GM03348 (cell line): Measurements from ENCODE around the gene SLC36A2.
"Not testable (repeated sequence)": the region's sequence is repeated elsewhere in the genome, so short reads cannot be mapped to it uniquely, and the experiment has no call there.

ENCODE experiments used
- DNase-seq: peaks from one replicate; pipeline ENCODE4 v3.0.0; 2012; ENCODE audit warnings: low spot score

Gene SLC36A2

GRCh38 chr5:151347369-151347768 lies at the start of gene SLC36A2:
Gene SLC36A2, minus strand, starts transcription at chr5:151347559. Its CDS starts 99 bp downstream, at chr5:151347460.
- no peak for DNase-seq

GRCh38 chr5:151388960-151389359 lies 41.6 kb upstream of the SLC36A2 start:
- no peak for DNase-seq

GRCh38 chr5:151384106-151384505 lies 36.7 kb upstream of the SLC36A2 start:
- DNase-seq = no peak

DNA sequence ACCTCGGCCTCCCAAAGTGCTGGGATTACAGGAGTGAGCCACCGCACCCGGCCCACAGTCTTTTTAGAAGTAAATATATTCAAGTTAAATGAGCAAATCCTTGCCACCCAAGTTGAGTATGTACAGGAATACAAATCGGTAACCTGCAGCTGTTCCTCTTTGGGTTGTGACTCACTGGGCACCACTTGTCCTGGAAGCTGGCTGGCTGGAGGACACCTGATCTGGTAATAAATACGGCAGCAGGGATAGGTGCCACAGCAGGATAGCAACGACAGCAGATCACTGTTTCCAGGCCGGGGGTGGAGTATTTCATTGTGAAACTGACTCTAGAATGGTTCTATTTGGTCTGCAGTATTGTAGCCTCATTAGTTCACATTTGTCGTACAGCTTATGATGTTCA lies 35.7 kb upstream of the SLC36A2 start:
- DNase-seq = no peak

DNA sequence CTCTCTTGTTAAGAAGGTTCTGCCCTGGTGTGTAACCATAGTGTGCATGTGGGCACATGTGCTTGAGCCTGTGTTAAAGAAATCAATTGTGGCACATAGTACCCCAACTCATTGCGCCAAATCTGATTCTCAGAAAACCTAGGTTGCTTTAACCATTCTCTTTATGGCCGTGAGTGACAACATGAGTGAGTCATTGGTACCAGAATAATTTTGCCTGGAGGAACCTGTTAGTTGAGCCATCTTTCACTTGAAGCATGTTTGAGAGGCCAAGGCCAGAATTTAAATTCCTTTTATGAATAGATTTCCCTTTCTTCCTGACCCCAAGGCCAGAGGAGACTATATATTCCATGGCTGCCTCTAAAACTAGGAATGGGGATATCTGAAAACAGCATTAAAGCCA lies 35.2 kb upstream of the SLC36A2 start:
- no peak for DNase-seq

DNA sequence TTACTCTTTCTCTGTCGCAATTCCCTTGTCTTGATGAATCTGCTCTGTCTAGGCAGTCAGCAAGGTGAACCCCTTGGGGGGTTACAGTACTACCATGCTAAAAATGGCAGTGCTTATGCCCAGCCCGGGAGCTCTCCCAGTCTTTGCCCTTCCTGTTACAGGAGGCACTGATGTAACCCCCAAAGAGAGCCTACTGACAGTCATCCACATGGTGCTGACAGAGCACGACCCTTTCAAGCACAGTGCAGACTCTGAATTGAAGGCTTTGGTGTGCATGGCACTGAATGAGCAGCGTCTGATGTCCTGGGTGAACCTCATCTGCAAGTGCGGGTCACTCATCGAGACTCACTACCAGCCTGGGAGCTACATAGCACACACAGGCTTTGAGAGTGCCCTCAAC lies 34.5 kb upstream of the SLC36A2 start:
- no peak for DNase-seq

DNA sequence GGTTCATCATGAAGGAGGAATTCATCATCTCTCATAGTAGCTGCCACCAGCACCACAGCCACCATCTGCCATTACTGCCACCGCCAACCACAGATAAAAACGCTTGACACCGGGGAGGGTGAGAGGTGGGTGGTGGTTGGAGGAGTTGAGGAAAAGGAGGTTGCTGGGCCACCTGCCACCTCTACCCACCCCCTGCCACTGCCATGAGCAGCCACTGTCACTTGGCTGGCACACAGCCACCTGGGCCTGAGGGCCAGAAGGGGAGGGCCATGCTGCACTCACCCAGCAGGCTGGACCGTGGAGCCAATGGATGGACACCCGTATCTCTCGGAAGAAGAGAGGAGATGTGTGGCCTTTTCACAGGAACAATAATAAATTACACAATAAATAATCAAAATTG lies 31.3 kb upstream of the SLC36A2 start:
- no peak for DNase-seq

- no peak for DNase-seq
Observed at GRCh38 chr5:151374539-151374938, 27.2 kb upstream of the SLC36A2 start.

DNA sequence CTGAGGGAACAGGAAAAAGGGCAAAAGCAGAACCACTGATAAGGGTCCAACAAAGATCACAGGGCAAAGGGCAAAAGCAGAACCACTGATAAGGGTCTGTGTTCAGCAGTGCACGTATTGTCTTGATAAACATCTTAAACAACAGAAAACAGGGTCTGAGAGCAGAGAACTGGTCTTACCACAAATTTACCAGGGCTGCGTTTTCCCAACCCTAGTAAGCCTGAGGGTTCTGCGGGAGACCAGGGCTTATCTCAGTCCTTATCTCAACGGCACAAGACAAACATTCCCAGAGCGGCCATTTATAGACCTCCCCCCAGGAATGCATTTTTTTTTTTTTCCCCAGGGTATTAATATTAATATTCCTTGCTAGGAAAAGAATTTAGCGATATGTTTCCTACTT lies 19.7 kb upstream of the SLC36A2 start:
- DNase-seq = not testable (repeated sequence)

DNA sequence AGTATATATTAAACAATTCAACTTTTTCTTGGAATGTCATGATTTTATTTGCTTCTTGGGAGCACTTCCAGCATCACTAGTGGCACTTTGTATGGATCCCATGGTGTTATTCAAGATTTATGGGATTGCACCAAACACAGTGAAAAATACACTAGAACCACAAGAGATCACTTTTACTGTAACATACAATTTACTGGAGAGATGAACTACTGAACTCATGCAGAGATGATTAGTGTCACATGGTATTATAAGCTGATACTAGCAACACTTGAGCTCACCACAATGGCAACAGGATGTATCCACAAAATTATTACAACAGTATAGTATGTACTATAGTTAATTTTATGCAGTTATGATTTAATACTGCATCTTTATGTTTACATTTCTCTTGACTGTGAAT lies 16.3 kb upstream of the SLC36A2 start:
- DNase-seq = no peak

DNA sequence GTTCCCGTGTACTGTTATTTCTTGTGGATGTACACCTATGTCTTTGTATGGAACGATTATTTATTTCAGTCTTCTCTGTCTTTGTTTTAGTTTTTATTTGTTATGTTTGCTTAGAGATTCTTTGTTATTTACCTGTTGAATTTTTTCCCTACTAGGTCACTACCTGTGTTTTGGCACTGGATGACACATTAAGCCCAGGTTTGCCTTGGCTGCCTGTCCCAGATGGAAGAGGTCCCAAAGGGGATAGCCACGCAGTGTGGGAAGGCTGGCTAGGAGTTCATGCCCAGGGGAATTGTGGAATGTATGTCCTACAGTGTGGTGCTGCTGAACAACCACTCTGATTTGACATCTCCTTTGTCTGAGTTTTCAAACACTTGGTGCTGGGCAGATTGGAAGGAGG lies 15.6 kb upstream of the SLC36A2 start:
- no peak for DNase-seq

DNA sequence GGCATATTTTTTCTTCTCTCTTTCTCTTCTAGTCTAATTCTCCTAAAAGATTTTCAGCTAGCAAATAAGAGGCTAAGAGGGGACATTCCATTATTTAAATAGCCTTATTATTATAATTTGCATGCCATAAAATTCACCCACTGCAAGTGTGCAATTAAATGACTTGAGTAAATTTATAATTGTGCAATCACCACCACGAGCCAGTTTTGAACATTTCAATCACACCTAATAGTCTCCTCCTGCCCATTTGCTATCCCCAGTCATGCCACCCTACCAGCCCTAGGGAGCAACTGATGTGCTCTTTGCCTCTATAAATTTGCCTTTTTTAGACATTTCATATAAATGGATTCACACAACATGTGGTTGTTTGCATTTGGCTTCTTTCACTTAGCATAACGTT lies 12.0 kb upstream of the SLC36A2 start:
- no peak for DNase-seq

GRCh38 chr5:151357792-151358191 lies 10.4 kb upstream of the SLC36A2 start:
- DNase-seq = no peak

GRCh38 chr5:151357097-151357496 lies 9.7 kb upstream of the SLC36A2 start:
- no peak for DNase-seq

GRCh38 chr5:151351671-151352070 lies 4.3 kb upstream of the SLC36A2 start:
- DNase-seq = no peak

DNA sequence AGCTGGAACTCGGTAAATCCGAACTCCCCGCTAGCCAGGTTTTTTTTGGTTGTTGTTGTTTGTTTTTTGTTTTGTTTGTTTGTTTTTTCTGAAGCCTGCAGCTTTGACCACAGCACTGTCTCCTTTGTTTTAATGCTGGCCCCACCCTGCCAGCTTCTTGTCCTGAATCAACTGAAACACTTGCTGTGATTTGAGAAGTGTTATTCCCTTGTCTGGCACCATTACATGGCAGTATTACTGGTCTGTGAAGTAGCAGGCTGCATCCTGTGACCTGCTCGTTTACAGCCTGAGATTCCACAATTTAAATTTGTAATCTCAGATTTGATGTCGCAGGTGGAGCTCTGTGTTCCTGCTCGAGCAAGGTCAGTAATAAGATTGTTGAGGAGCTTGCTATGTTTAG lies 1.4 kb upstream of the SLC36A2 start:
- no peak for DNase-seq

GRCh38 chr5:151345808-151346478 lies 1.4 kb downstream of the SLC36A2 start:
- DNase-seq = peak; percentile 35

- DNase-seq = no peak
Observed at GRCh38 chr5:151345187-151345807, 2.1 kb downstream of the SLC36A2 start.

DNA sequence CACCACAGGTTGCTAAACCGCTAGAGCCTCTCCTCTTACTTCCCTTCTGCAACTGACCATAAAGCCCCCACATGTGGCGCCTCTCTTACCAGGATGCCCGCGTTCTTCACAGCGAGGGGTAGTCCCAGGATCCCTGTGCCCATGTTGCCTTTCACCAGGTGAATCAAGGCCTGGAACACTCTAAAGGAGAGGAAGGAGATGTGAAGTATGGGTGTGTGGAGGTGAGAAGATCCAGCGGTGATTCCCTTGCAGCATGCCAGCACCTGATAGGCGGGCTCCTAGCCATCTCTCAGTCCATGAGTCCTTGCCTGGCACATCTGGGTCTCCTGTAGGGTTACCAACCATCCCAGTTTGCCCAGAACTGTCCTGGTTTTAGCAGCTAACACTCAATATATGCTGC lies 3.3 kb downstream of the SLC36A2 start:
- DNase-seq = no peak

DNA sequence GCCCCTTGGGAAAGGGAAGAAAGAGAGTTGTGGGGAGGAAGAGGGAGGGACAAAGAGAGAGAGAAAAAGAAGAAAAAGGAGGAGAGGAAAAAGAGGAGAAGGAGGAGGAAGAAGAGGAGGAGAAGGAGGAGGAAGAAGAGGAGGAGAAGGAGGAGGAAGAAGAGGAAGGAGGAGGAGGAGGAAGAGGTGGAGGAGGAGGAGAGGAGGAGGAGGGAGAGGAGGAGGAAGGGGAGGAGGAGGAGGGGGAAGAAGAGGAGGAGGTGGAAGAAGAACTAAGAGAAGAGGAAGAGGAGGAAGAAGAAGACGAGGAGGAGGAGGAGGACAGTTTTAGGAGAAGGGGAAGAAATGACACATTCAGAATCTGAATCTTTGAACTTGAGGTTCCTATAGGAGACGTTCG lies 7.4 kb downstream of the SLC36A2 start:
- no peak for DNase-seq

DNA sequence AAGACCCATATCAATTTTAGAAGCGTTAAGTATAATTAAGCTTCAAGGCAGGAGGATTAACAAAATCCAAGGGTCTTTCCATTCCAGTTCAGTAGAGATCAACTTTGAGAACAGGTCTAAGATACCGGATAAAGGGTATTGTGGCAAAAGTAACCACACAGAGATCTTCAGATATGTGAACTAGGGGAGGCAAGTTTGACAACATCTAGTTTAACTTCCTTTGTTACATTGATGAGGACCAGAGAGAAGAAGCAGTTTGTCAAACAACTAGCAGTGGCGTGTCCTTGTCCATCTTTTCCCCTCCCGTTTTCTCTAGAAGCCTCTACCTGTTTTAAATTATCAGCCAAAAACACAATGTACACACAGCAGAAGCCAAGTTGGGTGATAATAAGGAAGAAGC lies 8.6 kb downstream of the SLC36A2 start:
- DNase-seq = no peak

DNA sequence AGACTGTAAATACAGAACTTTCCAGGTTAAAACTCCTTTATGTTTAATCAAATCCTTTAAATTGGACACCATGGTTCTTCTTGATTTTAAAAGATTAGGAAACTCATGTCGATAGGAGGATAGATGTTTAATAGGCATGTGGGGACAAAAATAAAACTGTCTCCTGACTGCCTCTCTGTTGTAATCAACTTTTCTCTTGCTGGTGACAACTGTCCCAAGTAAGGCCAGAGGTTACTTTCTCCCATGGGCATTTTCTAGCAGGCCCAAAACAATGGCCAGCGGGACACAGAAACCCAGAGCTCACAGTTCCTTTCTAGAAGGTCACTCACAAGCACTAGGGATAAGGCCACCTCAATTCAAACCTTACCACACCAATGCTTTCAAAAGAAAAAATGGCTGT lies 14.5 kb downstream of the SLC36A2 start:
- no peak for DNase-seq

DNA sequence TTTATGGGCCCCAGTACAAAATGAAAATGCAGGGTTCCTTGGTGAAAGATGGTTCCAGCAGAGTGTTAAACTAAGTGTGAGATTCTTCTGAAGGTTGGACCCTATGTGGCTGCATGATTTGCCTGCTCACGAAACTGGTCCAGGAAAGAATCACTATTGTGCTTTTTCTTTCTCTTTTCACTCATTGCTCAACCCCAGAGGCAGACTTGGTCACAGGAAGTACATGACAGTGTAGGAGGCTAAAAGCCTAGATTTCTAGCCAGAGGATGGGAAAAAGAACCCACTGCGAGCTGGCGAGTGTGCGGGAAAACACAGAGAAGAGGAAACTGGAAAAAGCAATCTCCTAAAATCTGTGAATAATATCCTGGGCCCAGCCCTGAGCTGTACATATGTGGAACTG lies 18.6 kb downstream of the SLC36A2 start:
- DNase-seq = no peak

DNA sequence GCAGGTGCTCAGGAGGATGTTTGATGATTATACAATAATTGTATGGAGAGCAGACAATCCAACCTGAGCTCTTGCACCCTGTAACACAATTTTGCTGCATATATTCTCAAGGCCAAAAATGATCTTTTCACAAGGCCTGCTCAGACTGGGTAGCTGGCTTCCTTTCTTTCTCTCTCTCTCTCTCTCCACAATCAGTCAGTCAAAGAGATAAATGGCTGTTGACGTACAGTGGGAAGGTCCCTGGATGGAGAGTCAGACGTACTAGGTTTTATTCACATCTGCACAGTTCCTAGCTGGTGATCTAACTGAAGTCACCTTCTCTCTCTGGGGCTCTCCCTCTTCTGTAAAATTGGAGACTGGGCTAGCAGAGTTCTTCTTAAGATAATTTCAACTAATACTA lies 19.8 kb downstream of the SLC36A2 start:
- no peak for DNase-seq
